HCT116 (cell line): Measurements from ENCODE around the gene DPYD. TPM values are rescaled to one million over a fixed set of nuclear protein-coding genes. Genes with fewer than 3 reads are reported as not detected.

Experiments
- ATAC-seq: fragments of 200-7000 bp; cut with Tn5 transposase; 2 replicates; pipeline ENCODE4 v1.9.1; 2020; ENCODE audit warnings: mild to moderate bottlenecking, moderate library complexity
- BruUV-seq: library from RNA; stranded (reverse); fragments of 400-500 nt; replicated peaks from 2 replicates; lab custom pipeline; 2021; lab: Mats Ljungman, UMichigan
- CTCF ChIA-PET: fragments of 300-600 bp; sonication (Branson Sonifier 250); formaldehyde crosslinking; loops from one replicate; lab custom pipeline; 2021; ENCODE audit warnings: antibody characterized with exemption; lab: Charles Lee
- POLR2A ChIA-PET: fragments of 300-600, 350-600 bp; sonication (Branson Sonifier 250); formaldehyde crosslinking; loops from one replicate; lab custom pipeline; 2021; ENCODE audit warnings: antibody characterized with exemption; lab: Charles Lee
- RAD21 ChIA-PET, 2 experiments: fragments of 300-600 bp; sonication (Branson Sonifier 250); formaldehyde crosslinking; loops; one replicate each; lab custom pipeline; 2023; ENCODE audit warnings: low total read pairs in 2 of 2; ENCODE audit not compliant: uncharacterized antibody in 2 of 2, unreplicated experiment in 2 of 2, low non-redundant PET in 1 of 2; lab: Charles Lee
- DNase-seq: peaks from one replicate; pipeline ENCODE4 v3.0.0-alpha.2; 2010; ENCODE audit warnings: low read depth, low spot score
- H2AFZ ChIP-seq: fragments of 200-600 bp; shearing (Covaris generic), sonication (generic); 2 replicates; pipeline ENCODE4 v1.6.1; 2017; ENCODE audit warnings: low read depth, mixed run types, mixed read lengths, antibody characterized with exemption, low read length; ENCODE audit not compliant: poor library complexity, severe bottlenecking
- H3K27ac ChIP-seq: 2 replicates; pipeline ENCODE4 v1.5.1; 2012; ENCODE audit warnings: low read depth, low read length
- H3K27me3 ChIP-seq: fragments of 200-600 bp; sonication (generic); 2 replicates; pipeline ENCODE4 v1.6.1; 2016; ENCODE audit warnings: mixed run types, low read length, mixed read lengths; ENCODE audit not compliant: insufficient read depth
- H3K36me3 ChIP-seq, 2 experiments: fragments of 200-500 bp in 1 of 2; fragments of 200-600 bp in 1 of 2; sonication (Bioruptor generic) in 1 of 2; sonication (generic) in 1 of 2; 2 replicates each; pipeline versions ENCODE4 v1.5.1 to v1.6.1; 2014 to 2016; ENCODE audit warnings: low read length in 2 of 2, inconsistent platforms in 1 of 2, mixed read lengths in 1 of 2, mixed run types in 1 of 2; ENCODE audit not compliant: insufficient read depth in 2 of 2, control insufficient read depth in 1 of 2
- H3K4me1 ChIP-seq, 2 experiments: fragments of 200-600 bp in 1 of 2; sonication (generic) in 1 of 2; 2 replicates each; pipeline versions ENCODE4 v1.5.1 to v1.6.1; 2012 to 2017; ENCODE audit warnings: low read length in 2 of 2, inconsistent platforms in 1 of 2, mild to moderate bottlenecking in 1 of 2, mixed read lengths in 1 of 2, mixed run types in 1 of 2, moderate library complexity in 1 of 2; ENCODE audit not compliant: insufficient read depth in 2 of 2, control insufficient read depth in 1 of 2
- H3K4me2 ChIP-seq: fragments of 200-600 bp; sonication (generic); 2 replicates; pipeline ENCODE4 v1.6.1; 2017; ENCODE audit warnings: mixed run types, low read length, mixed read lengths
- H3K4me3 ChIP-seq, 2 experiments: fragments of 200-600 bp in 1 of 2; sonication (generic) in 1 of 2; replicated peaks in 1 of 2; 2 replicates each; pipeline ENCODE4 v1.5.1; 2011 to 2016; ENCODE audit warnings: low read length in 2 of 2, control low read depth in 1 of 2, low read depth in 1 of 2, mild to moderate bottlenecking in 1 of 2, mixed read lengths in 1 of 2, mixed run types in 1 of 2
- H3K79me2 ChIP-seq: fragments of 200-600 bp; sonication (generic); 2 replicates; pipeline ENCODE4 v1.6.1; 2017; ENCODE audit warnings: mild to moderate bottlenecking, mixed run types, low read length, moderate library complexity, mixed read lengths; ENCODE audit not compliant: insufficient read depth
- H3K9ac ChIP-seq: fragments of 200-600 bp; sonication (generic); 2 replicates; pipeline ENCODE4 v1.6.1; 2016; ENCODE audit warnings: low read length, mixed read lengths
- H3K9me2 ChIP-seq: fragments of 200-600 bp; sonication (generic), shearing (Covaris generic); 2 replicates; pipeline ENCODE4 v1.6.1; 2017; ENCODE audit warnings: mixed run types, mild to moderate bottlenecking, moderate library complexity; ENCODE audit not compliant: insufficient read depth
- H3K9me3 ChIP-seq, 2 experiments: fragments of 200-500 bp in 1 of 2; fragments of 200-600 bp in 1 of 2; sonication (Bioruptor generic) in 1 of 2; sonication (generic) in 1 of 2; 2 replicates each; pipeline ENCODE4 v1.6.1; 2014 to 2017; ENCODE audit warnings: low read length in 2 of 2, mixed read lengths in 2 of 2, inconsistent platforms in 1 of 2, low read depth in 1 of 2, mild to moderate bottlenecking in 1 of 2, mixed run types in 1 of 2, moderate library complexity in 1 of 2; ENCODE audit not compliant: control insufficient read depth in 1 of 2, insufficient read depth in 1 of 2
- H4K20me1 ChIP-seq: fragments of 200-600 bp; sonication (generic), shearing (Covaris generic); 2 replicates; pipeline ENCODE4 v1.6.1; 2017; ENCODE audit warnings: mixed run types, mild to moderate bottlenecking, moderate library complexity; ENCODE audit not compliant: insufficient read depth
- CEBPB ChIP-seq: IDR thresholded peaks from 2 replicates; pipeline ENCODE4 v1.6.1; 2012; ENCODE audit warnings: low read depth
- ELF1 ChIP-seq: IDR thresholded peaks from 2 replicates; pipeline ENCODE4 v1.6.1; 2012; ENCODE audit warnings: low read depth, borderline replicate concordance
- FOSL1 ChIP-seq: IDR thresholded peaks from 2 replicates; pipeline ENCODE4 v1.6.1; 2012; ENCODE audit warnings: low read depth
- JUND ChIP-seq: IDR thresholded peaks from 2 replicates; pipeline ENCODE4 v1.6.1; 2012
- MAX ChIP-seq: IDR thresholded peaks from 2 replicates; pipeline ENCODE4 v1.6.1; 2012
- POLR2A ChIP-seq: IDR thresholded peaks from 2 replicates; pipeline ENCODE4 v1.7.0; 2011; ENCODE audit warnings: borderline replicate concordance; ENCODE audit not compliant: insufficient read depth, insufficient read length; ENCODE audit errors: extremely low read depth
- POLR2AphosphoS5 ChIP-seq: IDR thresholded peaks from 2 replicates; pipeline ENCODE4 v1.6.1; 2011; ENCODE audit warnings: mild to moderate bottlenecking, low read depth, low read length, moderate library complexity
- SIN3A ChIP-seq: IDR thresholded peaks from 2 replicates; pipeline ENCODE4 v1.6.1; 2012; ENCODE audit warnings: low read depth
- SP1 ChIP-seq: IDR thresholded peaks from 2 replicates; pipeline ENCODE4 v1.6.1; 2012; ENCODE audit warnings: low read depth
- SRF ChIP-seq: IDR thresholded peaks from 2 replicates; pipeline ENCODE4 v1.6.1; 2012; ENCODE audit warnings: low read depth
- YY1 ChIP-seq: IDR thresholded peaks from 2 replicates; pipeline ENCODE4 v1.6.1; 2011; ENCODE audit warnings: low read length, low read depth, moderate library complexity, mild to moderate bottlenecking; ENCODE audit not compliant: insufficient replicate concordance; ENCODE audit errors: extremely low read depth
- intact Hi-C: fragments of 100-400 bp; cut with micrococcal nuclease; formaldehyde crosslinking; loops from 2 replicates; pipeline ENCODE4 v1.10.0; 2022
- total RNA-seq: library from RNA; stranded (reverse); gene quantifications from one replicate; pipeline ENCODE4 v1.2.1, GENCODE V29; 2021; ENCODE audit not compliant: unreplicated experiment
- TF ChIP-seq, protein P1 (sequence below): IDR thresholded peaks from 2 replicates; pipeline ENCODE4 v1.6.1; 2012; ENCODE audit warnings: low read depth
- TF ChIP-seq, protein P2 (sequence below): IDR thresholded peaks from 2 replicates; pipeline ENCODE4 v1.6.1; 2011; ENCODE audit warnings: mild to moderate bottlenecking, low read length, moderate library complexity; ENCODE audit not compliant: insufficient replicate concordance; ENCODE audit errors: extremely low read depth

DPYD gene
- total RNA-seq, 1 experiment from 2014 or later = 1.7 TPM

- TF ChIP-seq, protein P1, sequence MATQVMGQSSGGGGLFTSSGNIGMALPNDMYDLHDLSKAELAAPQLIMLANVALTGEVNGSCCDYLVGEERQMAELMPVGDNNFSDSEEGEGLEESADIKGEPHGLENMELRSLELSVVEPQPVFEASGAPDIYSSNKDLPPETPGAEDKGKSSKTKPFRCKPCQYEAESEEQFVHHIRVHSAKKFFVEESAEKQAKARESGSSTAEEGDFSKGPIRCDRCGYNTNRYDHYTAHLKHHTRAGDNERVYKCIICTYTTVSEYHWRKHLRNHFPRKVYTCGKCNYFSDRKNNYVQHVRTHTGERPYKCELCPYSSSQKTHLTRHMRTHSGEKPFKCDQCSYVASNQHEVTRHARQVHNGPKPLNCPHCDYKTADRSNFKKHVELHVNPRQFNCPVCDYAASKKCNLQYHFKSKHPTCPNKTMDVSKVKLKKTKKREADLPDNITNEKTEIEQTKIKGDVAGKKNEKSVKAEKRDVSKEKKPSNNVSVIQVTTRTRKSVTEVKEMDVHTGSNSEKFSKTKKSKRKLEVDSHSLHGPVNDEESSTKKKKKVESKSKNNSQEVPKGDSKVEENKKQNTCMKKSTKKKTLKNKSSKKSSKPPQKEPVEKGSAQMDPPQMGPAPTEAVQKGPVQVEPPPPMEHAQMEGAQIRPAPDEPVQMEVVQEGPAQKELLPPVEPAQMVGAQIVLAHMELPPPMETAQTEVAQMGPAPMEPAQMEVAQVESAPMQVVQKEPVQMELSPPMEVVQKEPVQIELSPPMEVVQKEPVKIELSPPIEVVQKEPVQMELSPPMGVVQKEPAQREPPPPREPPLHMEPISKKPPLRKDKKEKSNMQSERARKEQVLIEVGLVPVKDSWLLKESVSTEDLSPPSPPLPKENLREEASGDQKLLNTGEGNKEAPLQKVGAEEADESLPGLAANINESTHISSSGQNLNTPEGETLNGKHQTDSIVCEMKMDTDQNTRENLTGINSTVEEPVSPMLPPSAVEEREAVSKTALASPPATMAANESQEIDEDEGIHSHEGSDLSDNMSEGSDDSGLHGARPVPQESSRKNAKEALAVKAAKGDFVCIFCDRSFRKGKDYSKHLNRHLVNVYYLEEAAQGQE = no peak
- no peak for TF ChIP-seq SIN3A
- no peak for TF ChIP-seq SP1
- TF ChIP-seq MAX = no peak
- no peak for TF ChIP-seq YY1
- TF ChIP-seq ELF1 = no peak
- TF ChIP-seq, all 23 proteins: peak for 0
These were observed 421.2 kb downstream of the DPYD start (continued) for GRCh38 chr1:97499667-97500066.

DNA sequence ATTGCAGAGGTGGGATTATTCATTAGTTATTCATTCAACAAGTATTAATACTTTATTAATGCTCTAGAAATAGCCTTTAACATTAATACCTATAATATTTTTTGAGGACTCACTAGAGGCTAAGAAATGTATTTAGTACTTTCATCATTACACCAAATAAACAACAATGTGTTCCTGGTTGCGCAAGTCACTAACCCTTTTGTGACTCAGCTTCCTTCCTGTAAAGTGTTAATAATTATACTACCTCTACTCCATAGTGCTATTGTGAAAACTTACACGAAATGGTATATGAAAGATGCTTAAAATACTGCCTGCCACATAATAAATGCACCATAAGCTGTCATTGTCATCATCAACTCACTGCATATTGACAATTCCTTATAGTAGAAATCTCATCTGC lies 431.0 kb downstream of the DPYD start:
- Histone ChIP-seq H3K4me2 (peak overlapping the region; percentile 37; the same call in 1 of the 2 replicates), H3K9me3 (no peaks in the 10 kb centered on the region), H3K79me2 (no peaks in the 10 kb centered on the region), H3K9ac (no peak overlapping the region)
- intact Hi-C loops = no loop called here
- CTCF ChIA-PET = no interaction called here
- DNase-seq = no peak
- no peak for ATAC-seq
- TF ChIP-seq POLR2A = no peak
- 0 out of 2 replicates have a peak, but pooled peaks have one; percentile 24 for TF ChIP-seq SP1
- no peak for TF ChIP-seq POLR2AphosphoS5
- peak; percentile 38; the same call in 1 of the 2 replicates for TF ChIP-seq JUND
- TF ChIP-seq ELF1 = no peak; the same call in 1 of the 2 replicates
- peak; percentile 95 for TF ChIP-seq CEBPB
- TF ChIP-seq, protein P2, sequence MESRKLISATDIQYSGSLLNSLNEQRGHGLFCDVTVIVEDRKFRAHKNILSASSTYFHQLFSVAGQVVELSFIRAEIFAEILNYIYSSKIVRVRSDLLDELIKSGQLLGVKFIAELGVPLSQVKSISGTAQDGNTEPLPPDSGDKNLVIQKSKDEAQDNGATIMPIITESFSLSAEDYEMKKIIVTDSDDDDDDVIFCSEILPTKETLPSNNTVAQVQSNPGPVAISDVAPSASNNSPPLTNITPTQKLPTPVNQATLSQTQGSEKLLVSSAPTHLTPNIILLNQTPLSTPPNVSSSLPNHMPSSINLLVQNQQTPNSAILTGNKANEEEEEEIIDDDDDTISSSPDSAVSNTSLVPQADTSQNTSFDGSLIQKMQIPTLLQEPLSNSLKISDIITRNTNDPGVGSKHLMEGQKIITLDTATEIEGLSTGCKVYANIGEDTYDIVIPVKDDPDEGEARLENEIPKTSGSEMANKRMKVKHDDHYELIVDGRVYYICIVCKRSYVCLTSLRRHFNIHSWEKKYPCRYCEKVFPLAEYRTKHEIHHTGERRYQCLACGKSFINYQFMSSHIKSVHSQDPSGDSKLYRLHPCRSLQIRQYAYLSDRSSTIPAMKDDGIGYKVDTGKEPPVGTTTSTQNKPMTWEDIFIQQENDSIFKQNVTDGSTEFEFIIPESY = no peak
- TF ChIP-seq SRF = no peak
- peak; percentile 32; the same call in 1 of the 2 replicates for TF ChIP-seq FOSL1
- TF ChIP-seq, all 23 proteins: peak for 4
- H3K9me2 ChIP-seq = no peaks in the 10 kb centered on the region; the same call in 1 of the 2 replicates
- peak overlapping the region; percentile 38 for H2AFZ ChIP-seq
- ChIA-PET POLR2A (no interaction called here), RAD21 (no interaction called here)
- no peaks in the 10 kb centered on the region for H3K36me3 ChIP-seq
- no TSS peak for BruUV-seq
- H4K20me1 ChIP-seq = no peaks in the 10 kb centered on the region
- no peaks in the 10 kb centered on the region for H3K27me3 ChIP-seq
- H3K4me1 ChIP-seq = peaks cover 0 to 4% of the 10 kb centered on the region in 2 experiments; a peak in 3 of 4 replicates
- H3K27ac ChIP-seq = no peak overlapping the region
- H3K4me3 ChIP-seq = no peak overlapping the region
